RWPE2 (cell line): Measurements from ENCODE around the gene SRMS.
A peak's percentile ranks its signal among the peaks of the same experiment; 100 is the strongest.

ENCODE experiments used
- ATAC-seq: fragments of 200-7000 bp; cut with Tn5 transposase; 3 replicates; pipeline ENCODE4 v1.9.1; 2021; ENCODE audit warnings: low read depth
- DNase-seq: peaks from one replicate; pipeline ENCODE4 v3.0.0-alpha.2; 2020; ENCODE audit warnings: low spot score
- H3K27ac ChIP-seq: fragments of 450-650 bp; 2 replicates; pipeline ENCODE4 v1.5.1; 2017; ENCODE audit warnings: mild to moderate bottlenecking; ENCODE audit not compliant: poor library complexity, severe bottlenecking
- H3K27me3 ChIP-seq: fragments of 250-450 bp; sonication (Bioruptor Pico); 2 replicates; pipeline ENCODE4 v1.5.1; 2021; ENCODE audit warnings: mild to moderate bottlenecking, moderate library complexity; ENCODE audit not compliant: insufficient read depth, poor library complexity, severe bottlenecking
- H3K36me3 ChIP-seq: fragments of 250-450 bp; sonication (Bioruptor Pico); 2 replicates; pipeline ENCODE4 v1.5.1; 2020; ENCODE audit warnings: low read depth, mild to moderate bottlenecking, moderate library complexity
- H3K4me1 ChIP-seq: fragments of 250-450 bp; sonication (Bioruptor Pico); 2 replicates; pipeline ENCODE4 v1.5.1; 2021; ENCODE audit warnings: mild to moderate bottlenecking, moderate library complexity; ENCODE audit not compliant: insufficient read depth, poor library complexity, severe bottlenecking
- H3K4me3 ChIP-seq: fragments of 250-450 bp; sonication (Bioruptor Pico); 2 replicates; pipeline ENCODE4 v1.5.1; 2021; ENCODE audit warnings: mild to moderate bottlenecking, moderate library complexity; ENCODE audit not compliant: severe bottlenecking
- H3K9me3 ChIP-seq: fragments of 250-450 bp; sonication (Bioruptor Pico); 2 replicates; pipeline ENCODE4 v1.5.1; 2021; ENCODE audit warnings: mild to moderate bottlenecking, moderate library complexity; ENCODE audit not compliant: severe bottlenecking
- CTCF ChIP-seq: fragments of 450-650 bp; IDR thresholded peaks from one replicate; pipeline ENCODE4 v1.5.1; 2017; ENCODE audit warnings: mild to moderate bottlenecking, moderate library complexity; ENCODE audit not compliant: poor library complexity, severe bottlenecking

Gene SRMS

GRCh38 chr20:63541371-63541770, 6.2 kb downstream of the SRMS start:
- TF ChIP-seq CTCF = no peak
- H3K4me3 ChIP-seq = no peak overlapping the region
- H3K4me1 ChIP-seq = peaks cover 27% of the 10 kb centered on the region
- no peaks in the 10 kb centered on the region for H3K9me3 ChIP-seq
- no peak for ATAC-seq
- DNase-seq = peak; percentile 88
- H3K36me3 ChIP-seq = no peaks in the 10 kb centered on the region
- H3K27ac ChIP-seq = no peak overlapping the region
- H3K27me3 ChIP-seq = no peaks in the 10 kb centered on the region

DNA sequence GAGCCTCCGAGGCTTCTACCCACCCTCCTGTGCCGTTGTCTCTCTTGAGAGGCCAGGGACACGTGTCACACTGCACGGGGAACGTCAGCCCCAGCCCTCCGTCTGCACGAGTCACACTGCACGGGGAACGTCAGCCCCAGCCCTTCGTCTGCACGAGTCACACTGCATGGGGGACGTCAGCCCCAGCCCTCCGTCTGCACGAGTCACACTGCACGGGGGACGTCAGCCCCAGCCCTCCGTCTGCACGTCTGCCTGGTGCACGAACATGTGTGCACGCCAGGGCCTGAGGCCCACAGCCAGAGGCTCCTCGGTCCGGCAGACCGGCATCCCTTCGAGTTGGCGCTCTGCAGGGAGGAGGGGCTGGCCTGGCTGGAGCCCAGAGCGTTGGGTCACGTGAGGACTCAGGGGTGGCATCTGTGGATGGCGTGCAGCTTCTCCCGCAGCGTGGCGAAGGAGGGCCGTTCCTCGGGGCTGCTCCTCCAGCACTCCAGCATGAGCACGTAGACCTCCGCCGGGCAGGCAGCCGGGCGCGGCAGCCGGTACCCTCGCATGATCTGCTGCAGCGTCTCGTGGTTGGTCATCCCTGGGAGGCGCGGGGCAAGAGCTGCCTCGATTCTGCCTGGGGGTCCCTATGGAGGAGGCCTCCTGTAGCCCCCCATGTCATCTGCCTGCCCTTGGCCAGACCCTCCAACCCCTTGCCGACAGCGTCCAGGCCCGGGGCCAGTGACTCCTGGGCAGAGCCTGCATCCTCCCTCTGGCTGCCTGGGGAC, 6.9 kb downstream of the SRMS start:
- H3K36me3 ChIP-seq = no peaks in the 10 kb centered on the region
- H3K9me3 ChIP-seq = no peaks in the 10 kb centered on the region
- no peaks in the 10 kb centered on the region for H3K27me3 ChIP-seq
- no peak for TF ChIP-seq CTCF
- ATAC-seq (no peak), DNase-seq (peak; percentile 89)
- H3K4me3 ChIP-seq = no peak overlapping the region
- no peak overlapping the region for H3K27ac ChIP-seq
- H3K4me1 ChIP-seq = peaks cover 23% of the 10 kb centered on the region

DNA sequence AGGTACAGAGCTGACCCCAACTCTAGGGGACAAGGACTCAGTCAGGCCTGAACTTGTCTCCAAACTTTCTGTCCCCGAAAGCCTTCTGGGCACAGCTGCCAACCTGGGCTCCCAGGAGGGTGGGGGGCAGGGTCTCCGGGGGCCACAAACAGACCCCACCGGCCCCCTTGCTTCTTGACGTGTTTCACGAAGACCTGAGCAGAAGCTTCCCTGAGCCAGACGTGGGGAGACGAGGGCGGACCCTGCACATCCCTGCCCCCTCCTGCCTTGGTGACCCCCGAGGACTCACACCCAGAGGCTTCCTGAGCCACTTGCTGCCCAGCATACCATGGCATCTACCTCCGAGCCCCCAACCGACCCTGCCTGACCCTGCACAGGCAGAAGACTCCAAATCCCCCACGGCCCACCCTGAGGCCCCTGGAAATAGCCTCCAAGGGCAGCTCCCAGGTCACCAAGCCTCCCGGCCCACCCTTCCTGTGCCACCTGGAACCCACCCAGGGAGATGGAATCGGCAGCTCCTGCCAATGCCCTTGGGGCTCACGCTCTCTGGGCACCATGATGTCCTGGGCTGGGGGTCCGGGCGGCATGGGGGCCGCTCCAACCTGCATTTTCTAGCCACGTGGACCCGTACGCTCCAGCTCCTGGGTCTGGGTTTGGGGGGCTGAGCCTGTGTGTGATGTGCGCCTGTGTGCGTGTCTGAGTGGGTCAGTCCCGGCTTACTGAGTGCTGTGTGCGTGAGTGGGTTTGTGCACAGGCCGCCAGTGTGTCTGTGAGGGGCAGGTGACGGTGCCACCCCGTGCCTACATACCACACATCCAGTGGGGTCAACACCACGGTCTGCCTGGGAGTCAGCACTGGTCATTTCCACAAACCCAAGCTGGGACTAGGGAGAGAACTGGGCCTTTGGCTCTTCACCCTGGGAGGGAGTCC, 7.8 kb downstream of the SRMS start:
- ATAC-seq = no peak
- H3K4me3 ChIP-seq = no peak overlapping the region

GRCh38 chr20:63539092-63539430, 8.5 kb downstream of the SRMS start:
- peak overlapping the region; percentile 81 for H3K27ac ChIP-seq
- no peaks in the 10 kb centered on the region for H3K9me3 ChIP-seq
- no peak overlapping the region for H3K4me3 ChIP-seq
- DNase-seq = peak; percentile 87
- no peaks in the 10 kb centered on the region for H3K36me3 ChIP-seq
- no peak for ATAC-seq
- no peaks in the 10 kb centered on the region for H3K27me3 ChIP-seq
- TF ChIP-seq CTCF = no peak
- peaks cover 25% of the 10 kb centered on the region for H3K4me1 ChIP-seq

More for the DNA sequence above, 7.8 kb downstream of the SRMS start:
- Histone ChIP-seq H3K27ac (no peak overlapping the region), H3K27me3 (no peaks in the 10 kb centered on the region), H3K9me3 (no peaks in the 10 kb centered on the region), H3K4me1 (peaks cover 22% of the 10 kb centered on the region), H3K36me3 (no peaks in the 10 kb centered on the region)
- TF ChIP-seq CTCF = no peak
- DNase-seq = peak; percentile 86
